HL-60 (cell line): ENCODE results near the gene NUDCD3.
A peak's percentile ranks its signal among the peaks of the same experiment; 100 is the strongest.

Experiments
- DNase-seq, 2 experiments: peaks; one replicate each; pipeline ENCODE4 v3.0.0-alpha.2; 2010 to 2020; ENCODE audit warnings: low read depth in 1 of 2, low spot score in 1 of 2
- H3K27ac ChIP-seq: fragments of 250-450 bp; sonication (Bioruptor Pico); replicated peaks from 2 replicates; pipeline ENCODE4 v1.5.1; 2020; ENCODE audit warnings: mild to moderate bottlenecking, moderate library complexity
- H3K27me3 ChIP-seq: fragments of 250-450 bp; sonication (Bioruptor Pico); 2 replicates; pipeline ENCODE4 v1.5.1; 2021; ENCODE audit warnings: mild to moderate bottlenecking, moderate library complexity; ENCODE audit not compliant: insufficient read depth, poor library complexity, severe bottlenecking
- H3K4me3 ChIP-seq: replicated peaks from 2 replicates; pipeline ENCODE4 v1.5.1; 2011; ENCODE audit warnings: mild to moderate bottlenecking, control low read depth, low read length; ENCODE audit not compliant: insufficient read depth
- GABPA ChIP-seq: IDR thresholded peaks from 2 replicates; pipeline ENCODE4 v1.6.1; 2012; ENCODE audit warnings: low read depth
- POLR2AphosphoS5 ChIP-seq: IDR thresholded peaks from 2 replicates; pipeline ENCODE4 v1.6.1; 2012; ENCODE audit warnings: low read depth
- SPI1 ChIP-seq: IDR thresholded peaks from 2 replicates; pipeline ENCODE4 v1.6.1; 2012; ENCODE audit warnings: low read depth, mild to moderate bottlenecking, borderline replicate concordance
- TF ChIP-seq, protein P1 (sequence below): IDR thresholded peaks from 2 replicates; pipeline ENCODE4 v1.6.1; 2012; ENCODE audit warnings: low read depth; ENCODE audit not compliant: insufficient replicate concordance
- TF ChIP-seq, protein P2 (sequence below): IDR thresholded peaks from one replicate; pipeline ENCODE4 v1.5.1; 2011; ENCODE audit warnings: low read length, control low read depth, inconsistent platforms; ENCODE audit not compliant: insufficient read depth

The NUDCD3 gene

DNA sequence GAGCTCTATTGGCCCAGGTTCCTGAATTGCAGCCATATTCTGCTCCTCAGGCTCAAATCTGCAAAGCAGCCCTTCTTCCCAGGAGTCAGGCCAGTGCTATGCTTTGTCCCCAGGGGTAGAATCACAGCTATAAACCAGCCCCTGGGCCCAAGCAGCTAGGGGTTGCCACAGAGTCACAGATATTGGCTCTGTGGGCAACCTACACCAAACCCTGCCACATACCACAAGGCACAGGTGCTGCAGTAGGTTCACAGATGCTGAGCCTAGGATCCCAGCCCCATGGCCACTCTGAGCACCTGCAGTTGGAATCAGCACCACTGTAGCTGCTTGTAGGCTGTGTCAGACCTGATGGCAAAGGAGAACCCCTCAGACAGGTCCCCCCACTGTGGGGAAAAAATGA, 122.0 kb downstream of the NUDCD3 start:
- TF ChIP-seq POLR2AphosphoS5, result no peak
- TF ChIP-seq, protein P1, sequence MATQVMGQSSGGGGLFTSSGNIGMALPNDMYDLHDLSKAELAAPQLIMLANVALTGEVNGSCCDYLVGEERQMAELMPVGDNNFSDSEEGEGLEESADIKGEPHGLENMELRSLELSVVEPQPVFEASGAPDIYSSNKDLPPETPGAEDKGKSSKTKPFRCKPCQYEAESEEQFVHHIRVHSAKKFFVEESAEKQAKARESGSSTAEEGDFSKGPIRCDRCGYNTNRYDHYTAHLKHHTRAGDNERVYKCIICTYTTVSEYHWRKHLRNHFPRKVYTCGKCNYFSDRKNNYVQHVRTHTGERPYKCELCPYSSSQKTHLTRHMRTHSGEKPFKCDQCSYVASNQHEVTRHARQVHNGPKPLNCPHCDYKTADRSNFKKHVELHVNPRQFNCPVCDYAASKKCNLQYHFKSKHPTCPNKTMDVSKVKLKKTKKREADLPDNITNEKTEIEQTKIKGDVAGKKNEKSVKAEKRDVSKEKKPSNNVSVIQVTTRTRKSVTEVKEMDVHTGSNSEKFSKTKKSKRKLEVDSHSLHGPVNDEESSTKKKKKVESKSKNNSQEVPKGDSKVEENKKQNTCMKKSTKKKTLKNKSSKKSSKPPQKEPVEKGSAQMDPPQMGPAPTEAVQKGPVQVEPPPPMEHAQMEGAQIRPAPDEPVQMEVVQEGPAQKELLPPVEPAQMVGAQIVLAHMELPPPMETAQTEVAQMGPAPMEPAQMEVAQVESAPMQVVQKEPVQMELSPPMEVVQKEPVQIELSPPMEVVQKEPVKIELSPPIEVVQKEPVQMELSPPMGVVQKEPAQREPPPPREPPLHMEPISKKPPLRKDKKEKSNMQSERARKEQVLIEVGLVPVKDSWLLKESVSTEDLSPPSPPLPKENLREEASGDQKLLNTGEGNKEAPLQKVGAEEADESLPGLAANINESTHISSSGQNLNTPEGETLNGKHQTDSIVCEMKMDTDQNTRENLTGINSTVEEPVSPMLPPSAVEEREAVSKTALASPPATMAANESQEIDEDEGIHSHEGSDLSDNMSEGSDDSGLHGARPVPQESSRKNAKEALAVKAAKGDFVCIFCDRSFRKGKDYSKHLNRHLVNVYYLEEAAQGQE, result no peak
- no peak for TF ChIP-seq SPI1
- no peak for TF ChIP-seq GABPA
- TF ChIP-seq, protein P2, sequence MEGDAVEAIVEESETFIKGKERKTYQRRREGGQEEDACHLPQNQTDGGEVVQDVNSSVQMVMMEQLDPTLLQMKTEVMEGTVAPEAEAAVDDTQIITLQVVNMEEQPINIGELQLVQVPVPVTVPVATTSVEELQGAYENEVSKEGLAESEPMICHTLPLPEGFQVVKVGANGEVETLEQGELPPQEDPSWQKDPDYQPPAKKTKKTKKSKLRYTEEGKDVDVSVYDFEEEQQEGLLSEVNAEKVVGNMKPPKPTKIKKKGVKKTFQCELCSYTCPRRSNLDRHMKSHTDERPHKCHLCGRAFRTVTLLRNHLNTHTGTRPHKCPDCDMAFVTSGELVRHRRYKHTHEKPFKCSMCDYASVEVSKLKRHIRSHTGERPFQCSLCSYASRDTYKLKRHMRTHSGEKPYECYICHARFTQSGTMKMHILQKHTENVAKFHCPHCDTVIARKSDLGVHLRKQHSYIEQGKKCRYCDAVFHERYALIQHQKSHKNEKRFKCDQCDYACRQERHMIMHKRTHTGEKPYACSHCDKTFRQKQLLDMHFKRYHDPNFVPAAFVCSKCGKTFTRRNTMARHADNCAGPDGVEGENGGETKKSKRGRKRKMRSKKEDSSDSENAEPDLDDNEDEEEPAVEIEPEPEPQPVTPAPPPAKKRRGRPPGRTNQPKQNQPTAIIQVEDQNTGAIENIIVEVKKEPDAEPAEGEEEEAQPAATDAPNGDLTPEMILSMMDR, result no peak
- Histone ChIP-seq H3K4me3 (no peak overlapping the region), H3K27ac (no peak overlapping the region), H3K27me3 (peaks cover 2% of the 10 kb centered on the region)
- DNase-seq, result no peak

DNA sequence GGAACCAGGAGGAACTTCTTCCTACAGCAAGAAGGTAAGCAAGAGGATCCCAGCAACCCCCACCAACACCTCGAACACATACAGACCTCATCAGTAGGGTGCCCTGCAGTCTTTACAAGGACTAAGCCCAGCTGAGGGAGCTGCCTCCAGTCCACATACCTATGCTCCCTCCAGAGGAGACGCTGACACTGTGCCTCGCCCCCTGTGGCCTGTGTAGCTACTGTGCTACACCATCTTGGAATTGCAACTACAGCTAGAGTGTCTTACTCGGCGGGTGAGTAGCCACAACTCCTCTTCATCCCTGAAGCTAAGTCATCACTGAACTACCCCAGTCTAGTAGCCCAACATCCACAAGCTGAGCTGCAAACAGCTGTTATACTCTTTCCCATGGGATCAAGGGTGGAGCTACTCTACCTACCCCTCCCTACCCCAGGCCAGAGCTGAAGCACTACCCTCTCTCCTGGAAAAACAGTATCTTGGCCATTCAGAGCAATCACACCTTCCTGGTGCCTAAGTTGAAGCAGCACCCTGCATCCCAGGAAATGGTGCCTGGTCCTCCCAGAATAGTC, 122.9 kb downstream of the NUDCD3 start:
- H3K27ac ChIP-seq, result no peak overlapping the region
- TF ChIP-seq POLR2AphosphoS5 (no peak), SPI1 (no peak), GABPA (no peak)
- TF ChIP-seq, protein P1, result no peak
- TF ChIP-seq, protein P2, result no peak
- peaks cover 2% of the 10 kb centered on the region for H3K27me3 ChIP-seq
- no peak overlapping the region for H3K4me3 ChIP-seq
- DNase-seq, result no peak

DNA sequence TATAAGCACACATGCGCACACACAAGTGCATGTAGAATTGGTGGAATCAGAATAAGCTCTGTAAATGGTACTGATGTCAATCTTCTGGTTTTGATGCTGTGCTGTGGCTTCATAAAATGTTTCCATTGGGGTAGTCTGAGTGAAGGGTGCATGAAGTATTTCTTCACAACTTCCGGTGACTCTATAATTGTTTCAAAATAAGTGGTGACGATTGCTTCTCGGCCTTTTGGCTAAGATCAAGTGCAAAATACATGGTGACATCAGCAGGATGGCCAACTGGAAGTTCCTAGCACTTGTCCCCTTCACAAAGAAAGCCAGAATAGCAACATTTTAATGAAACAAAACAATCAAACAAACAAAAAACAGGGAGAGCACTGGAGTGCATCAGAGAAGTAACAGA, 123.5 kb downstream of the NUDCD3 start:
- Histone ChIP-seq H3K27me3 (peaks cover 2% of the 10 kb centered on the region), H3K27ac (no peak overlapping the region), H3K4me3 (no peak overlapping the region)
- DNase-seq, result peak; percentile 16 to 34
- TF ChIP-seq, protein P1, result no peak
- TF ChIP-seq GABPA (no peak), SPI1 (no peak), POLR2AphosphoS5 (no peak)
- TF ChIP-seq, protein P2, result no peak
